EH (cell line): Measurements from ENCODE around the gene SLC26A1.

Source experiments
- DNase-seq: peaks from one replicate; pipeline ENCODE4 v3.0.0-alpha.2; 2015; ENCODE audit warnings: low read depth

The SLC26A1 gene

GRCh38 chr4:1013225-1014073, 20.2 kb upstream of the SLC26A1 start:
- no peak for DNase-seq

DNA sequence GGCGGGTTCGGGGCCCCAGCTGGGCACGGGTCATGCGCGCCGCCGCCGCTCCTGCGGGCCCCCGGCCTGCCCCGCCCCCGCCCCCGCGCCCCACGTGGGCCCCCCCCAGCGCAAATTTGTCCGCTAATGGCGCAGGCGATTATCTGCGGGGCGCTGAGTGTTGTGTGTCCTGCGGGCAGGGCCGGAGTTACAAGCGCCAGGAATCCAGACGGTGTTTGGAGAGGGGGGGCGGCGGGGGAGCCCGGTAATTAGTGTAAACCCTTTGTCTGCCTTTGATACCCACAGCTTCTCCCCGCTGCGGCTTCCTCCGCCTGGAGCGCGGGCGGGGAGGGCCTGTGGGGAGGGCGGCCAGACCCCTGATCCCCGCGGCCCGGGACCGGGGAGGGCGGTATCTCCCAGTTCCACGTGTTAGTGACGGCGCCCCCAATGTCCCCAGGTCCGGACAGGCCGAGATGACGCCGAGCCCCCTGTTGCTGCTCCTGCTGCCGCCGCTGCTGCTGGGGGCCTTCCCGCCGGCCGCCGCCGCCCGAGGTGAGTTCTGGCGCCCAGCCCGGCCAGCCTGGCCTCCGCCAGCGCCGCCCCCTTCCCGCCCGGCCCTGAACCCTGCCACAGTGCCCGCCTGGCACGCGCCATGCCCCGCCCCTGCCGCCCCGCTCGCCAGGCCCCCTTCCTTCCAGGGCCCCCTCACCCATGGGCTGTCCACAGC, 19.0 kb upstream of the SLC26A1 start:
- DNase-seq, result peak; percentile 48

DNA sequence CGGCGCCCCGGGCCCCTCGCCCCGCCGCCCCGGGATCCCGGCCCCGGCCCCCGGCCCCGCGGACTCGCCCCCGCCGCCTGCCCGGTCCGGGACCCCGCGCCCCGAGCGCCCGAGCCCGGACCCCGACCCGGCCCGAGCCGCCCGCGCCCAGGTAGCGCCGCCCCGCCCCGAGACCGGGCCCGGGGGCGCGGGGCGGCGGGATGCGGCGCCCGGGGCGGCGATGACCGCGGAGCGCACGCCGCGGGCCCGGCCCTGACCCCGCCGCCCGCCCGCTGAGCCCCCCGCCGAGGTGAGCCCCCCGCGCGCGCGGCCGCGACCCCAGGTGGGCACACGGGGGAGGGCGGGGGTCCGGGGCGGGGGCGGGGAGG, 18.4 kb upstream of the SLC26A1 start:
- no peak for DNase-seq

DNA sequence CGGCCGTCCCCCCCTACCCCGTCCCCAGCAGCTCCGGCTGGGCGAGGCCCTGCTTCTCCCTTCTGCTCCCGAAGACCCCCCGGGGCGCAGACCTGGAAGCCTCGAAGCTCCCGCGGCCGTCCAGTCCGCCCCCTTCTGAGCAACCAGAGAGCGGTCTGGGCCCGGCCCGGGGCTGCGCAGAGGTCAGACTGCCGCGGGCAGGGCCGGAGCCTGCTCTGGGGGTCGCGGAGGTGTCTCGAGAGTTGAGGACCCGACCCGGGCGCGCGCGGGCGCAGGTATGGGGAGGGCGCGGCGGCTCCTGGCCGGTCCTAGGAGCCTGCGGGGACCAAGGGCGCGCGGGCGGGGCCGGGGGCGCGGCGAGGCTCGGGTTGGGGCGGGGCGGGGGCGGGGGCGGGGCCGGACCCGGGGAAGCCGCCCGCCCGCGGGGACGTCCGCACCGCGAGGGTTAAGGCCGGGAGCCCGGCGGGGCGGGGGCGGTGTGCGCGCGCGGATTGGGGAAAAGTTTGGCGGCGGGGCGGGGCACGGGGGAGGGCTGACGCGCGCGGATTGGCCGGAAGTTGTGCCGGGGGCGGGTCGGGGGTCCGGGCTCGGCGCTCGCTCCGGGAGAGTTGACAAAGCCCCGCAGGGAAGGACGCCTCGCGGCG, 17.9 kb upstream of the SLC26A1 start, which contains the start of gene FGFRL1:
FGFRL1 (plus strand) TSS at position 605 of the 644 bp plus-strand sequence. CDS start 860 bp downstream, outside the sequence.
- DNase-seq, result peak; percentile 87

GRCh38 chr4:1010395-1011021, 17.3 kb upstream of the SLC26A1 start:
- DNase-seq, result peak; percentile 89

DNA sequence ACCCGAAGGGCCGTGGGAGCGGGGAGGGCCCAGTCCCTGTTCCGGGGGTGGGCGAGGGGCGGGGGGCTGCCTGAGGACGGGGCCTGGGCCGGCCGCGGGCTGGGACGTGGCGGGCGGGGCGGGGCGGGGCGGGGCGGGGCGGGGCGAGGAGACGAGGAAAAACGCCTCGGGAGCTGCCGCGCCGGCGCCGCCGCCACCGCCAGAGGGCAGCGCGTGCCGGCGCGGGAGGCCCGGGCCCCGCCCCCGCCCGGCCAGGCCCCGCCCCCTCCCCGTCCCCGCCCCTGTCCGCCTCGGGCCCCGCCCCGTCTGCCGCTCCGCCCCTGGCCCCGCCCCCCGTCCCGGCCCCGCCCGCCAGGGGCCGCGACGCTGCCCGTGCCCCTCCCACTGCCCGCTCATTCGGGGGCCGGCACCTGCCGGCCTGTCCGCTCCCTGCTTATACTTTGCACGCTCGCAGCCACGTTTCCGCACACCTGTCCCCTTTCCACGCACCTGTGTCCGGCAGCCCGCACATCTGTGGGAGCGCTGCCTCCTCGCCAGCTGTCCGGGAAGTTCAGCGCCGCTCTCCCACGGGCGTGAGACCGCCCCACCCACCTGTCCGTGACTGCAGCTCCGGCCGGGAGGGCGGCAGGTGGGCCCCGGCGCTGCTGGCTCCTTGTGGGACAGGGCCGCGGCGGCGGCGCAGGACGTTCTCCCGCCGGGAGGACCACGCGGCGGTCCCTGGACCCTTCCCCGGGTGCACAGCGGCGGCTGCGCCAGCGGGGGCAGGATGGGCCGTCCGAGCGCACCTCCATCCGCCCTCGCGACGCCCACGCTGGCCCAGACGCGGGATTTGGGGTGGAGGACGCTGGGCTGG, 16.6 kb upstream of the SLC26A1 start:
- DNase-seq, result peak; percentile 68

- DNase-seq, result peak; percentile 21
These were observed 15.8 kb upstream of the SLC26A1 start for GRCh38 chr4:1008840-1009541.

GRCh38 chr4:1006856-1007255, 13.7 kb upstream of the SLC26A1 start:
- DNase-seq, result no peak

- DNase-seq, result no peak
These were observed 11.6 kb upstream of the SLC26A1 start for GRCh38 chr4:1004557-1005485.

- DNase-seq, result no peak
These were observed 10.8 kb upstream of the SLC26A1 start for GRCh38 chr4:1004071-1004418.

- no peak for DNase-seq
These were observed 10.3 kb upstream of the SLC26A1 start for GRCh38 chr4:1003271-1004070.

- DNase-seq, result no peak
These were observed 9.5 kb upstream of the SLC26A1 start for GRCh38 chr4:1002631-1003251.

DNA sequence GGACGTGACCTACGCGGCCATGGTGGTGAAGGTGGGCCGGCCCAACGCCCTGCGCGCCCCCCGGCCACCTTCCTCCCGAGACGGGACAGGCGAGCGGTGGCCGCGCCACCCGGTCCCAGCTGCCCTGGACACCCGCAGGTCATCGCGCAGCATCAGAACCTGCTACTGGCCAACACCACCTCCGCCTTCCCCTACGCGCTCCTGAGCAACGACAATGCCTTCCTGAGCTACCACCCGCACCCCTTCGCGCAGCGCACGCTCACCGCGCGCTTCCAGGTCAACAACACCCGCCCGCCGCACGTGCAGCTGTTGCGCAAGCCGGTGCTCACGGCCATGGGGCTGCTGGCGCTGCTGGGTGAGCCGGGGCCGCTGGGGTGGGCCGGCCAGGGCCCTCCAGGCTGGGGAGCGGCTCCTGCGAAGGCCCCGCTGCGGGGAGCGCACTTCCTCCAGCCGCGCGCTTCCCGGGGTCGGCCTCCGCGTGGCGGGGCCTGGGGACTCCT, 9.0 kb upstream of the SLC26A1 start:
- DNase-seq, result peak; percentile 8

GRCh38 chr4:1001561-1002130, 8.4 kb upstream of the SLC26A1 start:
- no peak for DNase-seq

DNA sequence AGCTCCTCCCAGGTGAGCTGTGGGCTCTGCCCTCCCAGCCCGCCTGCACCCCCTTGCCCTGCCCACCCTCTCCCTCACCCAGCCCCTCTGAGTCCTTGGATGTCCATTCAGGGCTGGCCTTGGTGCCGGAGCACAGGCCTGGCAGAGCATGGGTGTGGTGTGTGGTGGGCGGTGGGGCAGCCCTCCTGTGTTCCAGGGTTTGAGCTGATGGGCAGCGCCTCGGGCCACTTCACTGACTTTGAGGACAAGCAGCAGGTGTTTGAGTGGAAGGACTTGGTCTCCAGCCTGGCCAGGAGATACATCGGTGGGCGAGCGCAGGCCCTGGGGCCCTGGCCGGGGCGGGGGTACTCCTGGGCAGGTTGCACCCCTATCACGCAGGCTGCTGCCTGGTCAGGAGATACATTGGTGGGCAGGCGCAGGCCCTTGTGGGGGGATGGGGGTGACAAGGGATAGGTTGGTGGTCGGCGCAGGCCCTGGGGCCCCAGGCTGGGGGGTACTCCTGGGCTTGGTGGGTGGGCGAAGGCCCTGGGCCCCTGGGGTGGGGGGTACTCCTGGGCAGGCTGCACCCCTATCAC, 7.6 kb upstream of the SLC26A1 start:
- no peak for DNase-seq

DNA sequence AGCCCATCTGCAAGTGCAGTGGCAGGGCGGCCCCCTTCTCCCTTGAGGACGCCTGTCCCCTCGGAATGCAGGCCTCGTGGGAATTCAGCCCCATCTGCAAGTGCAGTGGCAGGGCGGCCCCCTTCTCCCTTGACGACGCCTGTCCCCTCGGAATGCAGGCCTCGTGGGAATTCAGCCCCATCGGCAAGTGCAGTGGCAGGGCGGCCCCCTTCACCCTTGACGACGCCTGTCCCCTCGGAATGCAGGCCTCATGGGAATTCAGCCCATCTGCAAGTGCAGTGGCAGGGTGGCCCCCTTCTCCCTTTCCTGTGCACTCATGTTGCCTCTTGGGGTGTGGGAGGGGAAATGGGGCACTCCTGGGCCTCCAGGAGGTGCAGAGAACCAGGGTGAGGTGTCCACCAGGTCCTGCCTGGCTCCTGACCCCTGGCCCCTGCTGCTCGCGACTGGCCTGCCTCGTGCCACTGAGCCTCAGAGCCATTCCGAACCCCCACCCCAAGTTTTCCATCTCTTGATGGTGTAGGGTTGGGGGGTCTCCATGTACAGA, 6.8 kb upstream of the SLC26A1 start:
- DNase-seq, result no peak

GRCh38 chr4:999240-999863, 6.1 kb upstream of the SLC26A1 start:
- DNase-seq, result peak; percentile 33
